Epithelial cell of esophagus (primary cell): ENCODE results near the gene DYDC1.

Experiments used
- DNase-seq: peaks from one replicate; pipeline ENCODE4 v3.0.0; 2010; ENCODE audit warnings: low read depth
- H3K4me3 ChIP-seq: 2 replicates; pipeline ENCODE4 v1.5.1; 2011; ENCODE audit warnings: mild to moderate bottlenecking, low read length, control low read depth
- TF ChIP-seq, protein P1 (sequence below): IDR thresholded peaks from 2 replicates; pipeline ENCODE4 v1.5.1; 2011; ENCODE audit warnings: low read depth, mild to moderate bottlenecking, low read length, control low read depth, inconsistent platforms; ENCODE audit not compliant: insufficient read depth; ENCODE audit errors: missing control alignments

The DYDC1 gene

DNA sequence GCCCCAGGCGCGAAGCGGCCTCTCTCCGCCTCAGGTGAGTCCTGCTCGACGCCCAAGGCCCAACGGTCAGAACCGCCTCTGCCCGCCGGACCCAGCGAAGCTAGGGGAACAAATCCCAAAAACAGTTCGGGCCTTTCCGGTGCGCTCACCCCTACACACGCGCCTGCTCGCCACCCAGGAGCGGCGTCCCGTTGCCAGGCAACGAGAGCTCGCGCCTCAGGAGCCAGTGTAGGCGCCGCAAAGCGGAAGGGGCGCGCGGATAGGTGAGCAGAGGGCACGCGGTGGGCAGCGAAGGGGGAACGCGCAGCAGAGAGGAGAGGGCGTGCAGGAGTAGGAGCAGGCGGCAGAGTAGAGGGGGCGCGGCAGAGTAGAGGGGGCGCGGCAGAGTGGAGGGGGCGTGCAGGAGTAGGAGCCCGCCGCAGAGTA, at the start of gene DYDC1, which contains the start of gene DYDC2:
Gene DYDC1 (minus strand): TSS at position 193 of the 426 bp plus-strand sequence. CDS start 4,154 bp downstream, outside the sequence.
Gene DYDC2 (plus strand): TSS at position 219 of the 426 bp plus-strand sequence. CDS start 5,663 bp downstream, outside the sequence.
- TF ChIP-seq, protein P1, sequence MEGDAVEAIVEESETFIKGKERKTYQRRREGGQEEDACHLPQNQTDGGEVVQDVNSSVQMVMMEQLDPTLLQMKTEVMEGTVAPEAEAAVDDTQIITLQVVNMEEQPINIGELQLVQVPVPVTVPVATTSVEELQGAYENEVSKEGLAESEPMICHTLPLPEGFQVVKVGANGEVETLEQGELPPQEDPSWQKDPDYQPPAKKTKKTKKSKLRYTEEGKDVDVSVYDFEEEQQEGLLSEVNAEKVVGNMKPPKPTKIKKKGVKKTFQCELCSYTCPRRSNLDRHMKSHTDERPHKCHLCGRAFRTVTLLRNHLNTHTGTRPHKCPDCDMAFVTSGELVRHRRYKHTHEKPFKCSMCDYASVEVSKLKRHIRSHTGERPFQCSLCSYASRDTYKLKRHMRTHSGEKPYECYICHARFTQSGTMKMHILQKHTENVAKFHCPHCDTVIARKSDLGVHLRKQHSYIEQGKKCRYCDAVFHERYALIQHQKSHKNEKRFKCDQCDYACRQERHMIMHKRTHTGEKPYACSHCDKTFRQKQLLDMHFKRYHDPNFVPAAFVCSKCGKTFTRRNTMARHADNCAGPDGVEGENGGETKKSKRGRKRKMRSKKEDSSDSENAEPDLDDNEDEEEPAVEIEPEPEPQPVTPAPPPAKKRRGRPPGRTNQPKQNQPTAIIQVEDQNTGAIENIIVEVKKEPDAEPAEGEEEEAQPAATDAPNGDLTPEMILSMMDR = no peak
- peak; percentile 56 for DNase-seq
- H3K4me3 ChIP-seq = peak within 1 kb of the TSS; percentile 11

DNA sequence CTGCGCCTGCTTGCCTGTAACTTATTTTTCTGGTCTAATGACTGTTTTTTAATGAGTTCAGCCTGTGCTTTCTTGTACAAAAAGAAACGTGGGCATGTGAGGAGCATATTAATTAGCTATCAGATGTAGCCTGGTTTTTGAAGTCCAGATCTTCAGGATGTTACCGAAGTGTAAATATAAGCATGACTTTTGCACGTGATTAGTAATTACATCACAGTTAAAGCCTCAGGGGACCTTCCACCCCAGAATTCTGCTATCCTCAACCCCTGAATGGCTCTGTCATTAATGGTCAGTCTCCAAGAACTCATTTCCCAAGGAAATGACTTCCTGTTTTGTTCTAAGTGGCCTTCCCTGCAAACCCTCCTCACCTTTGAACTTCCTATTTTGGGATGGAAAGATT, 49.6 kb upstream of the DYDC1 start:
- TF ChIP-seq, protein P1 = no peak
- DNase-seq = no peak
- H3K4me3 ChIP-seq = no peak overlapping the region

DNA sequence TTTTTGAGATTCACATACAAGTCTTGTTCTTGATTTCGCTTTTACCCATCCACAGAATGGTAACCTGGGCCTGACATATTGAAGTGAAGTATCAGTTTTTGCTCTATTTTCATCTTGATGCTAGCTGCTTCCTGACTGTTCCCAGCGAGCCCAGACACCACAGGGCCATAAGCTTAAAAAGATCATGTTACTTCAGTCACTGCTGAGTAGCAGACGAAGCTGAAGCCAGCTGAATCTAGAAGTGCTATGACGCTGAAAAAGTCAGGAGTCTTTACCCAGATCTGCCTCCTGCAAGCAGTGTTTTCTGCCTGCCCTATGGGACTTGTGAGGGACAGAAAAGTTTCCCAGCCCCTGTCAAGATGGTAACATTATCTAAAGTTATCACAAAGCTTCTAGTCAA, 49.1 kb upstream of the DYDC1 start:
- no peak for DNase-seq
- TF ChIP-seq, protein P1 = no peak
- no peak overlapping the region for H3K4me3 ChIP-seq

DNA sequence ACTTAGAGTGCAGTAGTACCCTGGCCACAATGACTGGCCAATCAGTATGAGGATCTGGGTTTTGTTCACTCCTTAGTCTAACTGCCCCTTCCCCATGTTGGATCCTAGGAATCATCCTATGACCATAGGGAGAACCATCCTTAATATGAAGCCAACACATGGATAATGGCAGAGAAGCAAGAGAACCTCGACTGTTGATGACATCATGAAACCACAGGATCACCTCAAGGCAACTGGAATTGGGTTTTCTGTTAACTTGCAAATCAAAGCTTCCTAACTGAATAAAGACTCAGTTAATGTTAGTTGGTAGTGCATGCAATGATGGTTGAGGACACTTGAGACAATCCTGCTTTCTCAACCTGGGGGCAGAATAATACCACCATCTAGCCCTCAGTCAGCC, 48.5 kb upstream of the DYDC1 start:
- no peak overlapping the region for H3K4me3 ChIP-seq
- TF ChIP-seq, protein P1 = no peak

DNA sequence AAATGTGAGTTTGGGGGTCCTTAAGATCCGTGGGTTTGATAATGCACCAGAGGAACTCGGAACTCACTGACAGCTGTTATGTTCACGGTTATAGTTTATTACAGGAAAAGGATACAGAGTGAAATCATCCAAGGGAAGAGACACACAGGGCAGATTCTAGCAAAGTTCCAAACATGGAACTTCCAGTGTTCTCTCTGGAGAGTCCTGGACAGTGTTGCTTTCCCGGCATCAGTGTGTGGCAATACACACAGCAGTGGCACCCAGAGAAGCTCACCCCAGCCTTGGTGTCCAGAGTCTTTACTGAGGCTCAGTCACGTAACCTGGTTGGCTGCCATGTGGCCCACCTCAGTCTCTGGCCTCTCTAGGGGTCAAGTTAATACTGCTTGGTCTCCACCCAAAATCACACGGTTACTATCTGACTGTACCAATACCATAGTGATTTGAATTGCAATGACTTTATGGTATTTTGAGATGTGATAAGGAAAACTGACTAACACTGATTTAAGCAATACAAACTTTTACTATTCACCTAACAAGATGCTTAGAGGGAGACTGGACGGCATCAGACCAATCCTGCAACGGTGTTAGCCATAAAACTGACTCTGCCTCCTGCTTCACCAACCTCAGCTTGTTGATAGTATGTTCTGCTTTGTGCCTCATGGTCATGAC, 43.7 kb upstream of the DYDC1 start:
- H3K4me3 ChIP-seq = no peak overlapping the region
- TF ChIP-seq, protein P1 = no peak
- DNase-seq = no peak

More for the DNA sequence above, 48.5 kb upstream of the DYDC1 start:
- DNase-seq = no peak

DNA sequence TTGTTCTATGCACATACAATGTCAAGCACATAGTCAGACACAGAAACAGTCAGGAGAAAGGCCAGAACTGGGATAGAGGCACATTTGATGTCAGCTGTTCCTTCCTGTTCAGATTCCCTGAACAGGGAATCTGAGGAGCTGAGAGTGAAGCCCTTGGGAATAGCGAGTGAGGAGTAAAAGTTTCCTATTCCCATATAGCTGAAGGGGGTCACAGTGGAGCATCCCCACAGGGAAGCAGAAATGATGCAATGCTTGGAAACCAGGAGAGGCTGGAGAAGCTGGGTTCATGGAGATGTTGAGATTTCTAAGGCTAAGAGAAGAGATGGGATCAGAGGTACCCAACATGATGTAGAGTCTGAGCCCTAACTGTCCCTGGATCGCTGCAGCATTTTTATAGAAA, 40.5 kb upstream of the DYDC1 start:
- DNase-seq = no peak
- TF ChIP-seq, protein P1 = no peak
- no peak overlapping the region for H3K4me3 ChIP-seq
